ENCODE measurements around the gene SVEP1. TPM values are rescaled to one million over a fixed set of nuclear protein-coding genes. Genes with fewer than 3 reads are reported as not detected.
"Not testable (repeated sequence)": the region's sequence is repeated elsewhere in the genome, so short reads cannot be mapped to it uniquely, and the experiment has no call there.

SVEP1 gene
- total RNA-seq: 6.4 TPM
- long read RNA-seq, partial matches to known transcripts: 2 of 3 reads
- long read RNA-seq, other reads (novel, unspliced or antisense): 0 of 3 reads

DNA sequence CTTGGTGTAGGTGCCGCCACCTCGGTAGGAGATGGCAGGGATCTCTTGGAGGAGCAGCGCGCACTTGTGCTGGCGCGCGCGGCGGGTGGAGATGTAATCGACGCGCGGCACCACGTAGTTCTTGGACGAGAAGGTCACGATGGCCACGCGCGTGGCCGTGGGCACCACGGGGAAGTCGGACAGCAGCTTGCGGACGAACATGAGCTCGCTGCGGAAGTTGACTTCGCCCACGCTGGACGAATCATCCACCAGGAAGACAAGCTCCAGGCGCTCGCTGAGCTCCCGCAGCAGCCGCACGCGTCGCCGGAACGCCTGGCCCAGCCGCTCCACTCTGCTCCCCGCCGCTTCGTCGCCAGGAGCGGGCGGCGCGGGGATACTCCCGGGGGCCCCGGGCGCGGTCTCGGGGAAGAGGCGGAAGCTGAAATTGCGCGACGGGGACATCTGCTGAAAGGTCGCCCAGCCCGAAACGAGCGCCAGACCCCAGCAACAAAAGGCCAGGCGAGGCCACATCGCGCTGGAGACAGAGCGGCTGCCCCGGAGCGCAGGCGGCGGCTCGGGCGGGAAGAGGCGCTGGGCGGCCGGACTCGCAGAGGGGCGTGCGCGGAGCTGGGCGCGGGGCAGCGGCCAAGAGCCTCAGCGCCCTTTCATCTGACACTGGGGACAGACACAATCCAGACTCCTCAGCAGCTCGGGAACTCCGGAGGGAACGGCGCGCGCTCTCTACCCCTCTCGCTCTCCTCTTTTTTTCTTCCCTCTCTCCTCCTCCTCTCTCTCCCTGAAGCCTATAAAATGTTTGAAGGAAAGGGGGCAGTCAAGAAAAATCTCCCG lies at the start of gene SVEP1:
Gene SVEP1 (minus strand): TSS at position 708 of the 828 bp plus-strand sequence. CDS start 198 bp downstream, at position 510.
- peak; percentile 78 for ATAC-seq

DNA sequence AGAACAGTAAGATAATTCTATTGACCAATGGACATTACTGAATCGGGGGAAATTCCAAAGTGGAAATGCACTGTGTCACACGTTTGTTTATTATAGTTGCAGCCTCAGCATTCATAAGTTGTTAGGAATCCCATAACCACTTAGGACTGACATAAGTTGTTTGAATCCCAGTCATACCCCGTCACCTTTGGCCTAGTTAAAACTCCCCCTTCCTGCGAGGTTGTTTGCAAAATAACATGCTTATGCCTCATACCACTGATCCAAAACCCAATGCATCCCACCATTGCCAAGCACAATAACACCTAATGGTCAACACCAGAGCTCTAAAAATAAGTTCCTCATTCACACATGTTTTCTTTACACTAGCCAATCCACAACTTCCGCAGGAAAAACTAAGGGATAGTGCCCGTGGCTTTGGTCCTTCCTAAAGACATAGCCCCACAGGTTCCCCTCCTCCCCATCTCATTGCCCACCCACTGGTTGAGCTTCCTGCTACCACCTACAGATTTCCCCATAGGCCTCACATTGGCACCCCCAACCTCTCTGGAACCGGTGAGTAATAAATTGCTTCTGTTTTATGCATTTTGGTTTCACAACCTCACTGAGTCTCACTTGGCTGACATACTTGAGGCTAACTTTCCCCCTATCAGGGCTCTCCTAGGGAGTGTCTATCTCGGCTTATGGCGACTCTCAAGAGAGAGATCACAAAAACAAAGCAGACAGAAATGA lies 46.7 kb upstream of the SVEP1 start:
- DNase-seq (ENCODE audit: missing footprints) (no peak), ATAC-seq (no peak)
- intact Hi-C loops (cut with DNase I): no loop called here

More for the DNA sequence above, at the start of gene SVEP1:
- intact Hi-C loops (cut with DNase I): loop anchor here (2.0 kb wide), 1 partner anchor 30 kb away; no protein-coding TSS in a partner anchor
- DNase-seq (ENCODE audit: missing footprints): peak; percentile 78

DNA sequence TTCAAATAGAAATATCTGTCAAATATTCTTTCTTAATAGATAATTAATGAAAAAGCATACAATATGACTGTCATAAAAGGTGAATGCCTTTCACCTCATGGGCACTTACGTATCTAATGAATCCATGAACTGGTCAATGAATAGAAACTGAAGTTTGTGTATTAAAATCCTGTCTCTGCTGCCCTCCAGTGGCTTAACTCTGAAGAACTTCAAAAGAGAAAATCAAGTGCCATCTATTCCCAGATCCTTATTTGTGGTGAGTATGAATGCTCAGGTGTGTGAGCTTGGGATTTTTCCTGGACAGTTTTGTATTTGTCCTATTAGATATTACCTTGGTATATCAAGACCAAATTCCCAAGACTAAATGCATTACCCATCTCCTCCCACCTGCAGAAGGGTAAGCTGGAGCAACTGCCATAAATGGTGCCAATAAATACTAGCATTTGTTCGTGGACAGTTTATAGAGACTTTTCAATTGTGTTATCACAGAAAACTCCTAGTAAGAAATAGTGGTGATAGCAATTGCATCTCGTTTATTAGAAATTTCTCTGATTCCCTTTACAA lies 44.0 kb upstream of the SVEP1 start:
- ATAC-seq (no peak), DNase-seq (ENCODE audit: missing footprints) (no peak)
- intact Hi-C loops (cut with DNase I): loop anchor here (5.0 kb wide), 1 partner anchor 436 kb away; no protein-coding TSS in a partner anchor

DNA sequence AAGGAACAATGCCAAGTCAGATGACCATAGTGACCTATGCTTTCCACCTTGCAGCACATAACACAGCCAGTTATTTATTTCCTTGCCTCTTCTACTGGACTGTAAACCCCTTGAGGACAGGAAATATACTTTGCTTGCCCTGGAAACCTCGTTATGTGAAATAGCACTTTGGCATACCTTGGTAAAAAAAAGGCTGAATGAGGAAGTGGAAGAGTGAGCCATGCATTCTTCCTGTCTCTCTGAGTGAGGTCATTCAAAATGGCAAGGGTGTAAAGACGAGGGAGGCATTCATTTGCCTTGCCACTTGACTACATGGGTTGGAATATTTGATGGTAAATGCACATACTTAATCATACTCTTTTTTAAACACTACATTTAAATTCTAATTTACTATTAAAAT lies 42.8 kb upstream of the SVEP1 start:
- DNase-seq (ENCODE audit: missing footprints): no peak
- intact Hi-C loops (cut with DNase I): loop anchor here (5.0 kb wide), 1 partner anchor 435 kb away; no protein-coding TSS in a partner anchor
- no peak for ATAC-seq

DNA sequence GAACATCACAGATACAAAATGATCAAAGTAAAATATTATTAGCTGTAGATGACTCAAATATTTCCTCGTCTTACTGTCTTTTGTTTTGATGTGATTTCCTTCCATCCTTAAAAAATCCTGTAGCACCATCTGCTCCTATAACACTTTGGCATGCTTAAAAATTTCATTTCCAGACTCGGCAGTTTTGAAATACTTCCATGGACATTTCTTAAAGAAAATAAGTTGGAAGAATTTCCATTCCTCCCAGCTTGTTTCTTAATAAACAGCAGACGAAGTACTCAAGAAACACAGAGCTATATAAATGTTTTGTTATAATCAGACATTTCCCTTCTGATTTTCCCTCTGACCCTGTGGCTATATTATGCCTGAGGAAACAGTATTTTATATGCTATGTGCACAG lies 41.2 kb upstream of the SVEP1 start:
- ATAC-seq: no peak
- intact Hi-C loops (cut with DNase I): loop anchor here (5.0 kb wide), 1 partner anchor 433 kb away; no protein-coding TSS in a partner anchor
- no peak for DNase-seq (ENCODE audit: missing footprints)

GRCh38 chr9:110619831-110620230 lies 40.3 kb upstream of the SVEP1 start:
- no peak for ATAC-seq
- DNase-seq (ENCODE audit: missing footprints): no peak
- intact Hi-C loops (cut with DNase I): loop anchor here (5.0 kb wide), 2 partner anchors 168 to 433 kb away; no protein-coding TSS in a partner anchor

DNA sequence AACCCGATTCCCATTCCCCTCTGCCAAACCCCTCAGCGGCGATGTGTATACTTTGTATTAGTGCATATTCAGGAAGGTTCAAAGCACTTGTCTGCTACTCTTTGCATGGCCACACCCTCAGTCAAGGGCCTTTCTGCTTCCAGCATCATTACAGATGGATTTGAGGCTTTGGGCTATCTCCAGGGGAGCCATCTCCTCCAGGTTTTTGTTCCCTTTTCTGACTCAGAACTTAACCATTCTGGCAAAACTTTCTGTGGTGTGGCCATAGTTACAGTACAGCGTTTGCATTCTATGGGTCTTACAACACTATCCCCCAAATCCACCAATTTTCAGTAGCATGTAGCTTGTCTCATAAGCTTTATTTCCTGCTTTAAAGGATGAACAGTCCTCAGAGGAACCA lies 36.0 kb upstream of the SVEP1 start:
- ATAC-seq (no peak), DNase-seq (ENCODE audit: missing footprints) (no peak)
- intact Hi-C loops (cut with DNase I): loop anchor here (5.0 kb wide), 1 partner anchor 163 kb away; no protein-coding TSS in a partner anchor

DNA sequence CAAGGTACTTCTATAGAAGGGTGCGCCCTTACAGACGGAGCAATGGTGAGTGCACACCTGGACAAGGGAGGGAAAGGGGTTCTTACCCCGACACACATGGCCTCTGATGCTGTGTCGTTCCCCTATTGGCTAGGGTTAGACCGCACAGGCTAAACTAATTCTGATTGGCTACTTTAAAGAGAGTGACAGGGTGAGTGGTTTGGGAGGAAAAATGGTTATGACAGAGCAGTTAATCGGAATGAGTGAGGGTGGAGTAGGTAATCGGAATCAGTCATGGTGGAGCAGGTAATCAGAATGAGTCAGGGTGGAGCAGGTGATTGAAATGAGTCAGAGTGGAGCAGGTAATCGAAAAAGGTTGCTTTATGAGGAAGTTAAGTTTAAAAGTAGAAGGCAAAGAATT lies 35.0 kb upstream of the SVEP1 start:
- ATAC-seq; intact Hi-C loops (cut with DNase I); DNase-seq (ENCODE audit: missing footprints): not testable (repeated sequence)

- intact Hi-C loops (cut with DNase I): no loop called here
- ATAC-seq: no peak
- DNase-seq (ENCODE audit: missing footprints): no peak
Observed at GRCh38 chr9:110606179-110606790, 26.7 kb upstream of the SVEP1 start.

GRCh38 chr9:110605565-110605964 lies 26.0 kb upstream of the SVEP1 start:
- ATAC-seq: no peak
- no peak for DNase-seq (ENCODE audit: missing footprints)
- intact Hi-C loops (cut with DNase I): no loop called here

- no peak for DNase-seq (ENCODE audit: missing footprints)
- no peak for ATAC-seq
- intact Hi-C loops (cut with DNase I): no loop called here
Observed at GRCh38 chr9:110604171-110604601, 24.6 kb upstream of the SVEP1 start.

DNA sequence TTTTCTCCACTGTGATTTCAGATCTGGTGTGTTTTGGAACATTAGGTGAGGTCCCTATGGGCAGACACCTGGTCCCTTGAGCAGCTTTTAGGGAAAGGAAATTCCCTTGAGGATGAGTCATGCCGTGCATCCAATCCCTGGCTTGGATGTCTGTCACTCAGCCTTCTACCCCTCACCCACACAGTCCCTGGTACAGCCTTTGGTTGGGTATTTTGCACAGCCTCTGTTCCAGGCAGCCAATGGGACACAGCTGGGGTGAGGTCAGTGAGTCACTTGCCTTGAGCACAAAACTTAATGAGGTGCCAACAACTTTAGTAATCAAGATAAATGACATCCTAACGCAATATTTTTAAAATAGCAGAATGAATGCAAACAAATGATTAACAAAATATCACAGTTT lies 22.7 kb upstream of the SVEP1 start:
- ATAC-seq (no peak), DNase-seq (ENCODE audit: missing footprints) (no peak)
- intact Hi-C loops (cut with DNase I): no loop called here

DNA sequence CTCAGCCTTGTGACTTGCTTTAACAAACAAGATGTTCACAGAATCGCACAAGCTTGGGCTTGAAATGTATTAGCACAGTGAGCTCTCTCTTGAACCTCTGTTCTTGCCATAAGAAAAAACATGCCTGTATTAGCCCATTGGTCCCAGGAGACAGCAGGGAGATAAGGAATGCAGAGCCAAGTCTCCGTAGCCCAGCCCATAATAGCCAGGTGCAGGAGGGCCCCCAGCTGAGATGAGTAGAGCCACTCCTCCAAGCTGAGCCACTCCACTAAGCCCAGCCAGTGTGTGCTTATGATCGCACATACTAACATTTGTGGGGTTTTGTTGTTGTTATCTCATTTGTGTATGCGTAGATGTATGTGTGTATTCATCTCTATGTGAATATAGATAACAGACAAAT lies 21.6 kb upstream of the SVEP1 start:
- no peak for DNase-seq (ENCODE audit: missing footprints)
- intact Hi-C loops (cut with DNase I): no loop called here
- no peak for ATAC-seq

DNA sequence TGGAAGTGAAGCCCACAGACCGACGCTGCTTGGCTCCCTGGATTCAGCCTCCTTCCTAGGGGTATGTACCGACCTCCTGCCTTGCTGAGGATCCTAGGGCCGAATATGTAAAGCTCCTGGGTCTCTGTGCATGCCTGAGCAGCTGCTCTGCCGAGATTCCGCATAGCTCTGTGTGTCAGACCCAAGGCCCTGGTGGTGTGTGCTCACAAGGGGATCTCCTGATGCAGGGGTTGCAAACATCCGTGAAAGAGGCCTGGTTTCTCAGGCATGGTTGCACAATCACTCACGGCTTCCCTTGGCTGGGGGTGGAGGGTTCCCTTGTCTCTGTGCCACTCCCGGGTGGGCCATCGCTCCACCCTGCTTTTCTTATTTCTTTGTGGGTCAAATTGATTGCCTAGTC lies 19.9 kb upstream of the SVEP1 start:
- ATAC-seq: no peak
- no peak for DNase-seq (ENCODE audit: missing footprints)
- intact Hi-C loops (cut with DNase I): no loop called here

- ATAC-seq: no peak
- intact Hi-C loops (cut with DNase I): no loop called here
Observed at GRCh38 chr9:110592044-110592830, 12.7 kb upstream of the SVEP1 start.

DNA sequence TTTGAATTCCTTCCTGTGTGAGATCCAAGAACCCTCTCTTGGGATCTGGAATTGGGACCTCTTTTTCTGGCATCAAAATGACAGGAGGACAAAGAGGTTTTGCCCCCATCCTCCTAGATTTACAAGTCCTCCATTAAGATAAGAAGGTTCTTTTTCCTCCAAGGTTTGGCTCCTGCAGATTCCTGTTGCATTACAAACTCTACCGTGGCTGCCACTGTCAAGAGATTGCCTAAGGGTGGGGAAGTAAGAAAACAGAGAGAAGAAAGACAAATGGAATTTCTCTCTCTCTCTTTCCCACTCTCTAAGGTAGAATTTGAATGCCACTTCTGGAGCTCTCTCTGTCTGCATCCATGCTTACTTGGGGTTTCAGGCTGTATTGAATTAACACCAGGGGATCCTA lies 12.0 kb upstream of the SVEP1 start:
- no peak for DNase-seq (ENCODE audit: missing footprints)
- intact Hi-C loops (cut with DNase I): no loop called here
- ATAC-seq: no peak

More at GRCh38 chr9:110592044-110592830, 12.7 kb upstream of the SVEP1 start:
- no peak for DNase-seq (ENCODE audit: missing footprints)

- no peak for DNase-seq (ENCODE audit: missing footprints)
- ATAC-seq: no peak
- intact Hi-C loops (cut with DNase I): no loop called here
Observed at GRCh38 chr9:110590816-110591215, 11.3 kb upstream of the SVEP1 start.

DNA sequence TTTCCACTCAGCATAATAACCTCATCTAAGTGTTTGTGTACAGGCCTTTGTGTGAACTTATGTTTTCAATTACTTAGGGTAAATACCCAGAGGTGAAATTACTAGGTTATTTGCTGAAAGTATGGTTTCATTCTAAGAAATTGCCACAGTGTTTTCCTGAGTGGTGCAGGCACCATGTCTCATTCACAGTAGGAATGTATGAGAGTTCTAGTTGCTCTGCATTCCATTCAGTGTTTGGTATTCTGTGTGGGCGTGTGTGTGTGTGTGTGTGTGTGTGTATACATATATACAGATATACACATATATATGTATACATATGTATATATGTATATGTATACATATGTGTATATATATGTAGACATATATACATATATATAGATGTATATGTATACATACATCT lies 8.8 kb upstream of the SVEP1 start:
- ATAC-seq: no peak
- DNase-seq (ENCODE audit: missing footprints): no peak
- intact Hi-C loops (cut with DNase I): no loop called here
